NCI-H1436 (cell line): ENCODE measurements around the gene CELF5.
"Not testable (repeated sequence)": the region's sequence is repeated elsewhere in the genome, so short reads cannot be mapped to it uniquely, and the experiment has no call there.

Experiments
- DNase-seq: peaks from one replicate; lab custom pipeline; 2025; lab: John Stamatoyannopoulos, UW

The CELF5 gene

DNA sequence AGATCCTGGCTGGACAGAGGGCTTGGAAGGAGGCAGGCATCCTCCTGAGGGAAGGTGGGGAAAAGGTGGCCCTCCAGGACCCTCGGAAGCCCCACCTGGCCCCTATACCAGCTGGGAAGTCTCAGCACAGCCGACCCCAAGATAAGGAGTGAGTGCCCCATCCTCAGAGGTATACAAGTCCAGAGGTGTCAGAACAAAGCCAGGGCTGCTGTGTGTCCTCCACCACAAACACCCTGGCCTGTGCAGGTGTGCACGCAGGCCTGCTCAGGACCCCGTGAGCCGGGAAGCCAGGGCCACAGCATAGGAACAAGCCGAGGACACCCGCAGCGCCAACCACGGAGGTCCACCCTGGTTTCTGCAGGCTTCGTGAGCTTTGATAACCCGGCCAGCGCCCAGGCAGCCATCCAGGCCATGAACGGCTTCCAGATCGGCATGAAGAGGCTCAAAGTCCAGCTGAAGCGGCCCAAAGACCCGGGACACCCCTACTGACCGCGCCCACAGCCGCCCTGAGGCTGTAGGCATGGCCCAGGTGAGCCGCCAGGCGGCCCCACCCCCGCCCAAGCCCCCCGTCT is 68.6 kb downstream of the CELF5 start:
- DNase-seq = no peak

- no peak for DNase-seq
These were observed 69.1 kb downstream of the CELF5 start for GRCh38 chr19:3293560-3293959.

DNA sequence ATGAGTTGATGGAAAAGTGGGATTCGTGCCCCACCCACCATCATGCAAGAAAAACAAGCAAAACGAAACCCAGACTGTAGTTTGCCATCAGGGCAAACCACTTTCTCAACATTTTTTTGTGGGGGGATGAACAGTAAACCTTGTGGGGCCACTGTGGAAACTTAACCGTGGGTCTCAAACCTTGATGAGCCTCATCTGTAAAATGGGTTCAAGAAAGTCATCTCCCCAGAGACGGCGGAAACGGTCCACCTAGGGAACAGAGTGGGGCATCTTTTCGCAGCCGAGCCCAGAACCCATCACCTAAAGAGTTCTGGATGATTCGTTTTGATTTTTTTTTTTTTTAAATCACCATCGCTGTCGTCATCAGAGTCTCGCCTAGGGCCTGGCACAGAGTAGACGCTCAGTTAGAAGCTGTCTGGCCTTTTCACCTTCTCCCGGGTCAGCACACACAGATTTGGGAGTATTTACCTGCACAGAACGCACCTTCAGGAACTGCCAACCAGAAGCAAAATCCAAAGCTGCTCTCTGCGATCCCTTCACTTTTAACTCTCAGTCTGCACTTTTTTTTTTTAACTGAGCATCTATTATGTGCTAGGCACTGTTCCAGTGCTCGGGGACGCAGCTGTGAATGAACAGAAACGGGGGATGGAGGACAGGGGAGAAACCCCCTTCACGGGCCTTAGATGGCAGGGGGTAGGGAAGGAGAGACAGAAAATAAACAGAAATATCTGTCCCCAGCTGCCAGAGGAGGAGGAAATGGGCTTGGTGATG is 69.8 kb downstream of the CELF5 start:
- no peak for DNase-seq

DNA sequence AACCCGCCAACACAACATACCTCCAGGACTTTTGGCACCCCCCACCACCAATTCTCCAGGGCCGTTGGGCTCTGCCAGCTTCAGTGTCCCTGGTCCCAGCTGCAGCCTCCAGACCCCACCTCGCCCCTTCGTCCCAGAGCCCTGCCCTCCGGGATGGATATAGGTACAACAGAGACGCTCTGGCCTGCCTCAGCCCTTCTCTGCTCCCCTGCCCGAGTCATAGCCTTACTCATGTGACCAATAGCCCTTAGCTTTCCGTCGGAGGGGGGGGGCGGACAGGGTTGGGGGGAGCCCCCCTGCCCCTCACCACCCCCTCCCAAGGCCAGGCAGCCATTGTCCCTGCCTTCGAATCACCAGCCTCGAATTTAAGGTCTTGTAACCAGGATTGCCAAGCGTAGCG is 71.1 kb downstream of the CELF5 start:
- no peak for DNase-seq

DNA sequence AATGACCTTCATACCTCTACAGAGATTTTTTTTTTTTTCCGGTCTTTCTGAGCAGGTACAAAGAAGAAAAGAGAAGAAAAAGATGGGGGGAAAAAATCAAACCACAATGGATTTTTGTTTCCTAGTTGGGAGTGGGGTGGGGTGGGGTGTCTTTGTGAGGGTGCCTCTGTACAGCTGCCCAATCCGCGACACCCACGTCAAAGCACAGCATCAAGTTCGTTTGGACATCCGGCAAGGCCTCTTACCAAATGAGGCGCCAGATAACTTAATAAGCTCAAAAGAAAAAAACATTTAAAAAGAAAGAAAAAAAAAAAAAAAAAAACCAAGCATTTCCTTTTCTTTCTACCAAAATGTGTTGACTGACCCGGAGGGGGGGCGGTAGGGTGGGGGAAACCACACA is 71.6 kb downstream of the CELF5 start:
- DNase-seq = no peak

GRCh38 chr19:3296446-3296845 is 72.0 kb downstream of the CELF5 start:
- DNase-seq = no peak

- DNase-seq = no peak
These were observed 74.5 kb downstream of the CELF5 start for GRCh38 chr19:3298853-3299449.

DNA sequence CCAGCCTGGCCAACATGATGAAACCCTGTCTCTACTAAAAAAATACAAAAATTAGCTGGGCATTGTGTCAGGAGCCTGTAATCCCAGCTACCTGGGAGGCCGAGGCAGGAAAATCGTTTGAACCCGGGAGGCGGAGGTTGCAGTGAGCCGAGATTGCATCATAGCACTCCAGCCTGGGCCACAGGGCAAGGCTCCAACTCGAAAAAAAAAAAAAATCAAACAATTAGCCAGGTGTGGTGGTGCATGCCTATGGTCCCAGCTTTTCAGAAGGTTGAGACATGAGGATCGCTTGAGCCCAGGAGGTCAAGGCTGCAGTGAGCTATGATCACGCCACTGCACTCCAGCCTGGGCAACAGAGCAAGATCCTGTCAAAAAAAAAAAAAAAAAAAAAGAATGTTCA is 76.1 kb downstream of the CELF5 start:
- DNase-seq = not testable (repeated sequence)

GRCh38 chr19:3302755-3303154 is 78.3 kb downstream of the CELF5 start:
- no peak for DNase-seq

GRCh38 chr19:3304871-3305423 is 80.5 kb downstream of the CELF5 start:
- peak; percentile 66 for DNase-seq

- no peak for DNase-seq
These were observed 85.3 kb downstream of the CELF5 start for GRCh38 chr19:3309724-3310123.

DNA sequence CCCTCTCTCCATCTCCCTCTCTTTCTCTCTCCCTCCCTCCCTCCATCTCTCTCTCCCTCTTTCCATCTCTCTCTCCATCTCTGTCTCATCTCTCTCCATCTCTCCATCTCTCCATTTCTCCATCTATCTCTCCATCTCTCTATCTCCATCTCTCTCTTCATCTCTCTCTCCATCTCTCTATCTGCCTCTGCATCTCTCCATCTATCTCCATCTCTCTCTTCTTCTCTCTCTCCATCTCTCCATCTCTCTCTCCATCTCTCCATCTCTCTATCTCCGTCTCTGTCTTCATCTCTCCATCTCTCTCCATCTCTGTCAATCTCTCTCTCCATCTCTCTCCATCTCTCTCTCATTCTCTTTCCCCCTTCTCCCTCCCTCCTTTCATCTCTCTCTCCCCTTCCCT is 85.8 kb downstream of the CELF5 start:
- DNase-seq = no peak

- no peak for DNase-seq
These were observed 86.2 kb downstream of the CELF5 start for GRCh38 chr19:3310711-3311110.

DNA sequence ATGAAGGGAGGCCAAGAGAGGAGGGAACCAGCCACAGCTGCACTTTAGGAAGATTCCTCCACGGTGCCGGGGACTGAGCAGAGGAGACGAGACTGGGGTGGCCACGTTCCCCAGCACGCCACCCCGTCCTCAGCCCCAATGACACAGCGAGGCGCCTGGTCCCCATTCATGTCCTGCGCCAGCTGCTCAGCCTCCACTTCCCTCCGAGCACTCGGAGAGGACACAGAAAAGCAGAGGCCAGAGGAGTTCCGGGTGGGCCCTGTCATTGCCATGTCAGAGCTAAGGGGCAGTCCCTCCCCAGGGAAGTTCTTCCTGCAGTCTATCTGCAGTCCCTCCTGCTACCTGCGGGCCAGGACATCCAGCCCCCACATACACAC is 88.7 kb downstream of the CELF5 start:
- no peak for DNase-seq

- no peak for DNase-seq
These were observed 90.7 kb downstream of the CELF5 start for GRCh38 chr19:3314962-3315675.

DNA sequence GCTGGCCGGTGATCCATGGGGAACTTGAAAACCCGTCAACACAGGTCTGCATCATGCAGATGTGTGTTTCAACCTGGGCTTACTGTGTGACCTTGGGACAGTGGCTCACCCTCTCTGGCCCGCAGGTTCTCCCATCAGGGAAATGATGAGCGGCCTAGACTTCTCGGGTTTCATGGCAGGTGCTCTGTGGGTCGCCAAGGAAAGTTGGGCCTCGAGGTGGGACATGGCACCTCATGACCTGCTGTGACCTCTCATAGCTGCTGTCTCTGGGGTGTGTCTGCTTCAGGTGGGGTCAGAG is 91.2 kb downstream of the CELF5 start:
- no peak for DNase-seq

DNA sequence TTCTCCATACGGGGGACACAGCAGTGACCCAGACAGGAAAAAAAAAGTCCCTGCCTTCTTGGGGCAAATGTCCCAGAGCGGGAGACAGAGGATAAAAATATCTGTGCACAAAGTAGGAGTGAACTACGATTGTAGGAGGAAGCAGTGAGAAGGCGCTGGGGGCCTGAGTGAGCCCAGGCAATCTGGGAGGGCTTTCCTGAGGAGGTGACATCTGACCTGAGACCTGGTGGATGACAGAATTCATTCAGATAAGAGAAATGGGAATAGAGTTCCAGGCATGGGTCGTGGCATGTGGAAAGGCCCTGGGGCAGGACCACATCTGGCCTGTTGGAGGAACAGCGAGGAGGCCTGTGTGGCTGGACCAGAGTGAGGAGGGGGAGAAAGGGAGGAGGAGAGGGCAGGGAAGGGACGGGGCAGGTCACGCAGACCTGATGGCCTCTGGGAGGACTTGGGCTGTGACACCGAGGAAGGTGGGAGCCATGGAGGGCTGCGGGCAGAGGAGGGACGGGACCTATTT is 91.7 kb downstream of the CELF5 start:
- DNase-seq = no peak

DNA sequence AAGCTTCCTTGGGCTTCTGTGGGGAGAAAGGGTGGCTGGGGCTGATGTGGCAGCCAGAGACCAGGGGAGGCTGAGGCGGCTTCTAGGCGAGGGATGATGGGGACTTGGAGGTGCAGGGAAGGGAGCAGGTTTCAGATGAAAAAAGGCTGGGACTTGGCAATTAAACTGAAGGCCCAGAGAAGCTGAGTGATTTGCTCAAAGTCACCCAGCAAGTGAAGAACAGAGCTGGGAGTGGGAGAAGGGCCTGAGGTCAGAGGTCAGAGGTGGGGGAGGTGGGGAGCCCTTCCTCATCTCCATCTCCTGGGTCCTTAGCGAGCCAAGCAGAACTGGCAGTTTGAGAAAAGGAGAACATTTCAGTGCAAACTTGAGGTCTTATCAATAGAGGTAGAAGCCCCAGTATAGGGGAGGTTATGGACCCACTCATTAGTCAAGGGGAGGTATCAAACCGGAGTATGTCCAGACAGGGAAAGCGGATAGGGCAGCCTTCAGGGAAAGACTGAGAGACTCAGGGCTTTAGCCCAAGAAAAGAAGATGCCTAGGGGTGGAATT is 92.3 kb downstream of the CELF5 start:
- no peak for DNase-seq

DNA sequence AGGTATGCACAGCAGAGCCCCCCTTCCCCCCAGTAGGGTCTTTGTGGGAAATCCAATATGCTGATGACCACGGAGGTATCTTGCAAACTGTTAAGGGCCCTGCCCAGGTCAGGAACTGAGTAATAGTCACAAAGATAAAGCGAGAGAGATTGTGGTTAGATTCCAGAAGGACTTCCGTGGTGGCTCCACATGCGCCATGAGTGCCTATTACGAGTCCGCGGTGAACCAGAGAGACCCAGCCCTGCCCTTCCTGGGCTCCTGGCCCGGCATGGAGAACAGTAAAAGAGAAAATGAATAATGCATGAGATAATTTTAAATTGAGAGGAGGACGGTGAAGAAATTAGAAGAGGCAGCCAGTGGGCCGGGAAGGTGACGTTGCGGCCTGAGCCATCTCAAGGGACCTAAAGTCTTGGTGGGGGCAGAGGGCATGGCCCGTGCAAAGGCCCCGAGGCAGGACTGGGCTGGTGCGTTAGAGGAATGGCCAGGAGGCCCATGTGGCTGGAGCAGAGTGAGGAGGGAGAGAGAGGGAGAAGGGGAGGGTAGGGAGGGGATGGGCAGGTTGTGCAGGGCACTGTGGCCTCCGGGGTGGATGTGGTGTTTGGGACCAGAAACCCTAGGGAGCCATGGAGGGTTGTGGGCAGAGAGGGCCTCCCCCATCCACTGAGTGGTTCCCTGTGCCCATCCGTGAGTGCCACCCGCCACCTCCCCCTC is 95.3 kb downstream of the CELF5 start:
- no peak for DNase-seq

GRCh38 chr19:3320354-3320670 is 95.9 kb downstream of the CELF5 start:
- DNase-seq = no peak

GRCh38 chr19:3320853-3321252 is 96.4 kb downstream of the CELF5 start:
- no peak for DNase-seq

GRCh38 chr19:3321696-3322095 is 97.2 kb downstream of the CELF5 start:
- no peak for DNase-seq
